ENCODE results near the gene MYH11. TPM values are rescaled to one million over a fixed set of nuclear protein-coding genes. Genes with fewer than 3 reads are reported as not detected.

The MYH11 gene
- total and polyA plus RNA-seq, 10 of the 15 experiments (the other 5 are each of a cell fraction or from before 2014, with no cell fraction given): 0.01 to 1.9 (median 0.13) TPM; not detected in 1

GRCh38 chr16:15723808-15724207, 133.0 kb downstream of the MYH11 start:
- POLR2A ChIA-PET: no interaction called here
- Histone ChIP-seq H3K79me2 (ENCODE audit: control insufficient read depth, insufficient read depth, low read length) (no peaks in the 10 kb centered on the region), H3K27me3 (replicated peaks in 1 of 2; ENCODE audit: control insufficient read depth in 2 of 2, insufficient read depth in 2 of 2, low read length in 1 of 2) (no peaks in the 10 kb centered on the region), H3K4me3 (no peak overlapping the region), H3K27ac (ENCODE audit: control insufficient read depth, insufficient read depth) (no peak overlapping the region), H3K4me1 (ENCODE audit: control insufficient read depth, insufficient read depth, low read length) (no peaks in the 10 kb centered on the region), H4K20me1 (ENCODE audit: control insufficient read depth, insufficient read depth) (no peaks in the 10 kb centered on the region), H3K4me2 (ENCODE audit: control insufficient read depth, insufficient read depth) (no peak overlapping the region), H3K9me3 (replicated peaks; ENCODE audit: control insufficient read depth, insufficient read depth, low read length) (no peaks in the 10 kb centered on the region), H2AFZ (ENCODE audit: control insufficient read depth, low read depth, low read length) (no peak overlapping the region), H3K36me3 (ENCODE audit: control insufficient read depth in 2 of 2, insufficient read depth in 2 of 2, low read length in 1 of 2) (peaks cover 5 to 10% of the 10 kb centered on the region in 2 experiments; a peak in 3 of 4 replicates), H3K9ac (ENCODE audit: control insufficient read depth, insufficient read depth, low read length) (no peak overlapping the region)
- no TSS peak for BruUV-seq (replicated peaks)
- RAD21 ChIA-PET (ENCODE audit: unreplicated experiment): no interaction called here
- 90% methylated on average over 7 of the region's 7 CpGs for WGBS (ENCODE audit: insufficient coverage, insufficient replicate concordance, low lambda C conversion rate, missing lambda C conversion rate)
- DNase-seq (ENCODE audit: low read depth, low spot score) (no peak), ATAC-seq (no peak), FAIRE-seq (no peak)
- intact Hi-C loops (cut with micrococcal nuclease; ENCODE audit: unreplicated experiment) (no loop called here), in situ Hi-C loops (cut with MboI) (no loop called here)
- CTCF ChIA-PET: no interaction called here
- TF ChIP-seq POLR2AphosphoS5 (IDR thresholded peaks at IDR 0.05; ENCODE audit: low read length): 0 out of 2 replicates have a peak, but pooled peaks have one; percentile 8
- TF ChIP-seq NFIC (IDR thresholded peaks at IDR 0.05; ENCODE audit: low read depth, low read length): no peak
- SMC1A ChIA-PET (ENCODE audit: uncharacterized antibody, unreplicated experiment): no interaction called here

- no peak for DNase-seq (ENCODE audit: low read depth, low spot score)
- 98% methylated on average over 14 of the region's 14 CpGs for WGBS (ENCODE audit: insufficient coverage, insufficient replicate concordance, low lambda C conversion rate, missing lambda C conversion rate)
- intact Hi-C loops (cut with micrococcal nuclease; ENCODE audit: unreplicated experiment) (no loop called here), in situ Hi-C loops (cut with MboI) (no loop called here)
- no peak for ATAC-seq
- CTCF ChIA-PET: interaction anchor here (0.6 kb wide), 1 partner anchor 16 kb away, joined by 3 read pairs; no protein-coding TSS in a partner anchor
- Histone ChIP-seq H3K9ac (ENCODE audit: control insufficient read depth, insufficient read depth, low read length) (no peak overlapping the region), H3K9me3 (replicated peaks; ENCODE audit: control insufficient read depth, insufficient read depth, low read length) (no peaks in the 10 kb centered on the region), H3K27me3 (replicated peaks in 1 of 2; ENCODE audit: control insufficient read depth in 2 of 2, insufficient read depth in 2 of 2, low read length in 1 of 2) (no peaks in the 10 kb centered on the region), H3K4me2 (ENCODE audit: control insufficient read depth, insufficient read depth) (no peak overlapping the region), H3K4me1 (ENCODE audit: control insufficient read depth, insufficient read depth, low read length) (no peaks in the 10 kb centered on the region), H3K4me3 (no peak overlapping the region), H2AFZ (ENCODE audit: control insufficient read depth, low read depth, low read length) (no peak overlapping the region), H3K79me2 (ENCODE audit: control insufficient read depth, insufficient read depth, low read length) (no peaks in the 10 kb centered on the region), H4K20me1 (ENCODE audit: control insufficient read depth, insufficient read depth) (no peaks in the 10 kb centered on the region), H3K27ac (ENCODE audit: control insufficient read depth, insufficient read depth) (no peak overlapping the region), H3K36me3 (ENCODE audit: control insufficient read depth in 2 of 2, insufficient read depth in 2 of 2, low read length in 1 of 2) (peaks cover 12 to 21% of the 10 kb centered on the region in 2 experiments; a peak in 3 of 4 replicates)
- RAD21 ChIA-PET (ENCODE audit: unreplicated experiment): no interaction called here
- SMC1A ChIA-PET (ENCODE audit: uncharacterized antibody, unreplicated experiment): interaction anchor here (0.7 to 1.0 kb wide), 2 partner anchors 10 to 12 kb away, joined by 3 read pairs; no protein-coding TSS in a partner anchor
- no peak for FAIRE-seq
- TF ChIP-seq BCL3 (IDR thresholded peaks at IDR 0.05; ENCODE audit: borderline replicate concordance, insufficient read depth, low read depth, low read length, poor library complexity, severe bottlenecking) (no peak), PAX8 (IDR thresholded peaks at IDR 0.05) (no peak), MEF2A (IDR thresholded peaks at IDR 0.05; ENCODE audit: insufficient read depth, low read depth, low read length) (no peak), FOXK2 (IDR thresholded peaks at IDR 0.05) (no peak), CREB1 (IDR thresholded peaks at IDR 0.05; ENCODE audit: low read depth) (no peak), STAT3 (IDR thresholded peaks at IDR 0.05; ENCODE audit: low read depth, low read length) (no peak)
- POLR2A ChIA-PET: no interaction called here
- BruUV-seq (replicated peaks): no TSS peak
Measured at GRCh38 chr16:15721018-15721417, 135.8 kb downstream of the MYH11 start.
